Mucosa of rectum (tissue), 2 donors: ENCODE data around the gene SSRP1.
"Not testable (repeated sequence)": the region's sequence is repeated elsewhere in the genome, so short reads cannot be mapped to it uniquely, and the experiment has no call there.

Experiments
- H3K27ac ChIP-seq, 2 donors: one replicate each; pipeline ENCODE4 v1.7.0; 2013; ENCODE audit warnings: inconsistent platforms in 2 of 2, low read depth in 2 of 2, low read length in 2 of 2
- H3K27me3 ChIP-seq, 2 donors: one replicate each; pipeline ENCODE4 v1.7.0; 2013; ENCODE audit warnings: low read length in 2 of 2; ENCODE audit not compliant: control insufficient read depth in 2 of 2, insufficient read depth in 2 of 2
- H3K36me3 ChIP-seq, 2 donors: one replicate each; pipeline ENCODE4 v1.7.0; 2013; ENCODE audit warnings: low read length in 2 of 2; ENCODE audit not compliant: control insufficient read depth in 2 of 2, insufficient read depth in 2 of 2
- H3K4me1 ChIP-seq, 2 donors: one replicate each; pipeline ENCODE4 v1.7.0; 2013; ENCODE audit warnings: low read length in 2 of 2, mild to moderate bottlenecking in 1 of 2; ENCODE audit not compliant: control insufficient read depth in 2 of 2, insufficient read depth in 2 of 2
- H3K4me3 ChIP-seq, 2 donors: one replicate each; pipeline ENCODE4 v1.7.0; 2013; ENCODE audit warnings: low read length in 2 of 2
- H3K9ac ChIP-seq, 2 donors: one replicate each; pipeline ENCODE4 v1.7.0; 2013; ENCODE audit warnings: low read length in 2 of 2, low read depth in 1 of 2, mild to moderate bottlenecking in 1 of 2
- H3K9me3 ChIP-seq, 2 donors: one replicate each; pipeline ENCODE4 v1.7.0; 2013; ENCODE audit warnings: low read length in 2 of 2; ENCODE audit not compliant: control insufficient read depth in 2 of 2
- donor health status: healthy.
- donor health status: Normal muscosa, but diverticular disease.

SSRP1 gene

DNA sequence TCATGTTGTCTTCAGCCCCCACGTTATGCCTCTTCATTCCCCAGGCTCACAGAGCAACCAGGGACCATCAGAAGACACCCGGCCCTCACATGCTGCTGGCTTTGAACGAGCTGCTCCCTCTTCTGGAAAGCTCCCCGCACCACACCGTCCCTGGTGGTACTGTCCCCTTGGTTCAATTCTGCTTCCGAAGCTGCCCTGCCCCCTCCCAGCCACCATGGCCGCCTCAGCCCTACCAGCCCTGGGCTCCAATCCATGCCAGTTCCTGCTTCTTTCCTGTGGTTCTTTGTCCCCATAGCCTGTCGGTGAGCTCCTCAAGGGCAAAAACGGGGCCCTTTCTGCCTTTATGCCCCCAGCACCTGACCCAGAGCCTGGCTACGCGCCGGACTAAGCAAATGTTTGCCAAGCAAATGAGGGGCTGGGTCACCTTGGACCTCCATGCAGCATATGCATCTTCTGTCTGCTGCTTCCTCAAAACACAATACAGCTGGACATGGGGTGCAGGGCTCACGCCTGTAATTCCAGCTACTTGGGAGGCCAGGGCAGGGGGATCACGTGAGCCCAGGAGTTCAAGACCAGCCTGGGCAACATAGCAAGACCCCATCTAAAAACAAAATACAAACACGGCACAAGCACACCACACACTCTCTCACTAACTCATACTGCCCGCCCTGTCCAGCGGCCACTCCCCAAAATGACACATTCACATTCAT lies 32.3 kb downstream of the SSRP1 start:
- Histone ChIP-seq H3K27me3 (no peaks in the 10 kb centered on the region), H3K27ac (no peak overlapping the region), H3K4me3 (no peak overlapping the region), H3K36me3 (peaks cover 47% of the 10 kb centered on the region in 2 donors), H3K9ac (no peak overlapping the region), H3K9me3 (peaks cover 2 to 4% of the 10 kb centered on the region in 2 donors), H3K4me1 (peaks cover 0 to 2% of the 10 kb centered on the region in 2 donors)

DNA sequence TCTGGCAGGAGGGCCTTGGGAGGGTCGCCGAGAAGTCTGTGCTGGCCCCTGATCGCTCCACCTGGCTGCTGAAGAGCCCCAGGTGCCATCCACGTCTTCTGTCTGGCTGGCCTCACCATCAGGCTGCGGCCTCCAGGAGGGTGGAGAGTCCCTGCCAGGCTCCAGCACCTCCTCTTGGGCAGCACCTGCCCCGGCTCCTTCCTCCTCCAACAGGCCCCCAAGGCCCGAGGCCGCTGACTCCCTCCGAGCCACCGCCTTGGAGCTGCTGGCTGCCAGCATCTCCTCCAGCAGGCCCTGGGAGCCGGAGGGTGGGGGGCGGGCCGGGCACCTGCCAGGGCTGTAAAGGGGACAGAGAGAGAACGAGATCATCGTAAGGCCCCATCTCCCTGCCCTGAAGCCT lies 33.2 kb downstream of the SSRP1 start:
- Histone ChIP-seq H3K36me3 (peaks cover 45 to 47% of the 10 kb centered on the region in 2 donors), H3K27ac (no peak overlapping the region), H3K27me3 (no peaks in the 10 kb centered on the region), H3K9ac (no peak overlapping the region), H3K4me1 (peaks cover 0 to 2% of the 10 kb centered on the region in 2 donors), H3K4me3 (no peak overlapping the region), H3K9me3 (peaks cover 2 to 4% of the 10 kb centered on the region in 2 donors)

DNA sequence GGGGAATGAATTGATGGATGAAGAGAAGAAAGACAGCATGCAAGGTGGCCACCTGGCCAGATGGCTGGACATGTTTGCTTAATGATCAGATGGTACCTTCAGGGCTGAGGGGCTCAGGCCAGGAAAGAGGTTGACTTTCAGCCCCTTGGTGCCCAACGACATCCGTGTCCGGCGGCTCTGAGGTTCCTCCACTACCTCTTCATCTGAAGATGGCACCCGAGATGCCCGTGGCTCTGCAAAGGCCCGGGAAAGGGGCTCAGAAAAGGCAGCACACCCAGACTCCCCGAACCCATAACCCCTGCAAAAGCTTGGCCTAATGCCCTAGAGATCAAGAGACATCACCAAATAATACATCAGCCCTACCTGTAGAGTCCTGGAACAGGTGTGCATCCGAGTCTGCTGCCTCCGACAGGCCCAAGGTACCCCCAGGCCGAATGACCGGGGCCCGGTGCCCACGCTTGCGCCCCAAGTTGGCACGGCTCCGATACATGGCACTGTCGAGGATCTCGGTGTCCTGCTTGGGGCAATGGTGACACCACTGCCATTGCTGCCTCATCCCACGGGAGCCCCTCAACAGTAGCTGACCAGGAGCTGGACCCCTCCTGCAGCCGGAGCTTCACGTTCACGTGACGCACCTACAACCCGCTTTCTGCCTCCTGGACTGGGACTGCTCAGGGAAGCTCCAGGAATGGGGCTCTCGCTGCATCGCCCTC lies 33.8 kb downstream of the SSRP1 start:
- Histone ChIP-seq H3K4me3 (no peak overlapping the region), H3K9ac (no peak overlapping the region), H3K36me3 (peaks cover 42 to 47% of the 10 kb centered on the region in 2 donors), H3K27ac (no peak overlapping the region), H3K9me3 (peaks cover 2 to 4% of the 10 kb centered on the region in 2 donors), H3K4me1 (peaks cover 0 to 2% of the 10 kb centered on the region in 2 donors), H3K27me3 (no peaks in the 10 kb centered on the region)

DNA sequence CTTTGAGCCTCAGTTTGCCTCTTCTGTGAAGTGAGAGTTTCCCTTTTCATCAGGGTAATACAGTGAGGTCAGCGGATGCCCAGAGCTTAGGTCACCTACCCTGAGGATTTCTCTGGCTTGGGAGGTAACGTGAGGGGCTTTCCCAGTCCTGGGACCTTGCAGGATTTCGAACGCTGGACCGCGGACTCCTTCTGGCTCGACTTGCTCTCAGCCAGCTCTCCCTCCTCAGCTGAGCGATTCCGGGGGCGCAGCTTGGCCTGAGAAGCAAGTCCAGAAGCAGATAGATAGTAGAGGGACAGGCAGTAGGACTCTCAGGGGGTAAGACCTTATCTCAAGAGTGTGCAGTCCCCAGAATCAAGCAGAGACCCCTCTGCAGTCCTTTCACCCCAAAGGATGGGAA lies 34.9 kb downstream of the SSRP1 start:
- Histone ChIP-seq H3K27ac (no peak overlapping the region), H3K36me3 (peaks cover 42 to 47% of the 10 kb centered on the region in 2 donors), H3K9ac (no peak overlapping the region)

DNA sequence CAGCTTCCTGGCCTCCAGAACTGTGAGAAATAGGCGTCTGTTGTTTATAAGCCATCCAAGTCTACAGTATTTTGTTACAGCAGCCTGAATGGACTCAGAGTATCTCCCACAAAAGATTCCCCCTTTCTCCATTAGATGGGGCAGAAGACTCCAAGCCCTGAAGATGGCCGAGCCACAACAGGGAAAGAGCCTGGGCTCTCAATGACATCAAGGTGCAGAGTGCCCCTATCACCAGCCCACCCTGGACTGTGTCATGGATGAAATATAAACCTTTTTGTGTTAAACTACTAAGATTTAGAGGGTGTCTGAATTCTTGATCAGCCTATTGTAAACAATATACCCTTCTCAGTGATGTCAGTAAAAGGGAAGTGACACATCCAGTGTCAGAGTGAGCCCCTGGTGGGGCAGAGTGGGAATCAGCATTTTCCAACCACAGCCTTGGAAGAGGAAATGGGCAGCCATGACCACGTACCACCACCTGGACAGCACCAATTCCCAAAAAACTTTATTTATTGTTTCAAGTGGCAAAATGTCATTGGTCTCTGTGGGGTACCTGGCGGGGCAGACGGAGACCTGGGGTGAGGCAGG lies 36.4 kb downstream of the SSRP1 start:
- Histone ChIP-seq H3K9ac (no peak overlapping the region), H3K9me3 (peaks cover 2 to 4% of the 10 kb centered on the region in 2 donors), H3K27me3 (no peaks in the 10 kb centered on the region), H3K36me3 (peaks cover 42 to 47% of the 10 kb centered on the region in 2 donors), H3K4me3 (no peak overlapping the region), H3K4me1 (peaks cover 2 to 5% of the 10 kb centered on the region in 2 donors), H3K27ac (no peak overlapping the region)

More for the DNA sequence above, 34.9 kb downstream of the SSRP1 start:
- H3K4me3 ChIP-seq = no peak overlapping the region
- H3K9me3 ChIP-seq = peaks cover 2 to 4% of the 10 kb centered on the region in 2 donors
- no peaks in the 10 kb centered on the region for H3K27me3 ChIP-seq
- peaks cover 0 to 2% of the 10 kb centered on the region in 2 donors for H3K4me1 ChIP-seq

DNA sequence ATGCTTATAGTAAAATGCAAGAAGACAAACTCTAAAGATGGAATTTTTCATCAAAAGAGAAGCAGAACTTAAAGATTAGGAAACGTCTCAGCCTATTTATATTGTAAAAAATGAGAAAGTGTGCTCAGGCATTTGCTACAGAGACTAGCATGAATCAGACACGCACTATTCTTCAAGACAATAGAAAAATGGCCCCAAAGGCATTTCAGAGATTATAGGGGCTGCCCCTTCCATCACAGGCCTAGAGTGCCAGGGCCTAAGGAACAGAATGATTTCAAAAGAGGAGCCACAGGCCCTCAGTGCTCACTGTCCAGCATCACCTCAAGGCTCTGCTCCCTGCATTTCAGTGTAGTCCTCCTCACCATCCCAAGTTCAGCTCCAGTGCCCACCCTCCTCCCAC lies 38.5 kb downstream of the SSRP1 start:
- peaks cover 34 to 36% of the 10 kb centered on the region in 2 donors for H3K36me3 ChIP-seq

DNA sequence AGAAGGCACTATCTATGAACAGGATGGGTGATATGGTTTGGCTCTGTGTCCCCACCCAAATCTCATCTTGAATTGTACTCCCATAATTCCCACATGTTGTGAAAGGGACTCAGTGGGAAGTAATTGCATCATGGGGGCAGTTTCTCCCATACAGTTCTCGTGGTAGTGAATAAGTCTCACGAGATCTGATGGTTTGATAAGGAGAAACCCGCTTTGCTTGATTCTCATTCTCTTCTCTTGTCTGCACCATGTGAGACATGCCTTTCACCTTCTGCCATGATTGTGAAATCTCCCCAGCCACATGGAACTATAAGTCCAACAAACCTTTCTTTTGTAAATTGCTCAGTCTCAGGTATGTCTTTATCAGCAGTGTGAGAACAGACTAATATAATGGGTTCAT lies 39.5 kb downstream of the SSRP1 start:
- not testable (repeated sequence) for H3K4me3 ChIP-seq, H3K9me3 ChIP-seq, H3K4me1 ChIP-seq, H3K27me3 ChIP-seq, H3K27ac ChIP-seq, H3K9ac ChIP-seq
- peaks cover 24 to 26% of the 10 kb centered on the region in 2 donors for H3K36me3 ChIP-seq

More for the DNA sequence above, 38.5 kb downstream of the SSRP1 start:
- Histone ChIP-seq H3K27me3 (no peaks in the 10 kb centered on the region), H3K9me3 (peaks cover 2 to 4% of the 10 kb centered on the region in 2 donors), H3K4me3 (no peak overlapping the region), H3K27ac (no peak overlapping the region), H3K4me1 (peaks cover 5 to 6% of the 10 kb centered on the region in 2 donors), H3K9ac (no peak overlapping the region)

DNA sequence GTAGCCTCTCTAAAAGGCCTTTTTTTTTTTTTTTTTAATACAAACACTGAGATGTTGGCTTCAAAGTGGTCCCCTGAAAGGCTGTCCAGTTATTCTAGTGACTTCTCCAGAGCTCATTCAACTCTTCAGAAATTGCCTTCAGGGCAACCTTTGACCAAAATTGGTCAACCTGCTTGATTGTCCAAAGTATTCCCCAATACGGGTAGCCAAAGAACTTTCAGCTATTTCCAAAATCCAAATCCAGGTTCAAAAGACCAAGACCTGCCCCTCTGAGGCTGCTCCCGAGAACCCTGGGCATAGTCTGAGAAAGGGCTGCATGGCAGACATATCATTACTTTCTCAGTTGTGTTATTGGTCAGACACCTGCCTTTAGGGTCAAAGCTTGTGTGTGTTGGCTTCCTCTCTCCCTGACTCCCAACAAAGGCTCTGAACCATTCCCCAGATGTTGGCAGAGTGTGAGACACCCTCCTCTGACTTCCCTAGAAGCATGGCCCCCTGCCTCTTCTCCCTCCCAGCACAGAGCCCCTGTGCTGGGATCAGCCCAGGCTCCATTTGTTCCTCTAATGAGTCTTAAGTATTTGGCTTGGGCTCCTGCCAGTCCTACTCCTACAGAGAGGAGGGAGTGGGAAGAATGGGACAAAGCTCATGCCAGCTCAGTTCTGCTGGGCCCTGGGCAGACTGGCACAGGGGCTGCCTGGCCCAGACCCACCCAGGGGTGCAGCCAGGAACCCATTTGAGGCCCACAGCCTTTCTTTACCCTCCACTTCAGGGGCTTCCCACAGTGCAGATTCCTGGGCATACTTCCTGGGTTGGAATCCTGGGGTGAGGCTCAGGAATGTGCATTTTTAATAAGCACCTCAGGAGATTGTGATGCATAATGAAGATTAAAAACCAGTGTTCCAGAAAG lies 41.2 kb downstream of the SSRP1 start:
- Histone ChIP-seq H3K27ac (peak overlapping the region in 1 of 2 donors; percentile 30), H3K27me3 (no peaks in the 10 kb centered on the region), H3K36me3 (peaks cover 6 to 9% of the 10 kb centered on the region in 2 donors), H3K9ac (no peak overlapping the region), H3K4me1 (peaks cover 8 to 12% of the 10 kb centered on the region in 2 donors), H3K9me3 (peaks cover 0 to 2% of the 10 kb centered on the region in 2 donors), H3K4me3 (no peak overlapping the region)

DNA sequence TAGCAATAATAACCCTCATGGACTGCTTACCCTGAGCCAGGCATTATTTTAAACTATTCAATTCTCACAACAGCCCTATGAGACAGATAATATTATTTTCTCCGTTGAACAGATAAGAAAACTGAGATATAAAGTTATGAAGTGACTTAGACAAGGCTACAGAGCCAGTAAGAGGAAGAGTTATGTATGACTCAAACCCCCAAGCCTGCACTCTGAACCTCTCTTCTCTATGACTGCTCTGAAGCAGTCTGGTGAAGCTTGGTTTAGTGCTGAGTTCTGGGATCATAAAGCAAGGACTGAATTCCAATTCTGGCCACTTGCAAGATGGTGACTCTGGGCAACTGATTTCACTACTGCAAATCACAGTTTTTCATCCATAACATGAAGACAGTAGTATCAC lies 45.4 kb downstream of the SSRP1 start:
- Histone ChIP-seq H3K36me3 (no peaks in the 10 kb centered on the region), H3K9ac (no peak overlapping the region), H3K4me3 (no peak overlapping the region), H3K4me1 (peaks cover 13 to 32% of the 10 kb centered on the region in 2 donors), H3K27ac (no peak overlapping the region), H3K9me3 (no peaks in the 10 kb centered on the region), H3K27me3 (no peaks in the 10 kb centered on the region)
